ENCODE data around the gene OR9I1.

The OR9I1 gene, protein sequence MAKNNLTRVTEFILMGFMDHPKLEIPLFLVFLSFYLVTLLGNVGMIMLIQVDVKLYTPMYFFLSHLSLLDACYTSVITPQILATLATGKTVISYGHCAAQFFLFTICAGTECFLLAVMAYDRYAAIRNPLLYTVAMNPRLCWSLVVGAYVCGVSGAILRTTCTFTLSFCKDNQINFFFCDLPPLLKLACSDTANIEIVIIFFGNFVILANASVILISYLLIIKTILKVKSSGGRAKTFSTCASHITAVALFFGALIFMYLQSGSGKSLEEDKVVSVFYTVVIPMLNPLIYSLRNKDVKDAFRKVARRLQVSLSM

DNA sequence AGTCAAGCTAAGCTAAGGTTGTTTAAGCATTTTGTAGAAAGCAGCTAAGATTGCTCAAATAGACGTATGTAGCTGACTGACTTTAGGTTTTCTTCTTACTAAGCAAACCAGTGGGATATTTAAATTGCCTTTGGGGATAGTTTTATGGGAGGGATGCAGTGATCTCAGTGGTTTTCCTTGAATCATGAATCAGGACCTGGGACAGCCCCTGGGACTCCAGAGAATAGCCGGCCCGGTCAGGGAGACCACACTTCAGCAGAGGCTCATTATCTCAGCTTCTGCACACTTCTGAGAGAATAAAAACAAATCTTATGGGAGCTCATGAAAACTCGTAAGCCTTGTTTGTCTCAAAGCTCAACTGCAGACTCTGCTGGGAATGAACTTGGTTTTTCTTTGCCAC lies at the start of gene OR9I1:
Gene OR9I1, minus strand, starts transcription at position 62 of the 400 bp plus-strand sequence. CDS start 6,086 bp downstream, outside the sequence.
- DNase-seq, result no peak

DNA sequence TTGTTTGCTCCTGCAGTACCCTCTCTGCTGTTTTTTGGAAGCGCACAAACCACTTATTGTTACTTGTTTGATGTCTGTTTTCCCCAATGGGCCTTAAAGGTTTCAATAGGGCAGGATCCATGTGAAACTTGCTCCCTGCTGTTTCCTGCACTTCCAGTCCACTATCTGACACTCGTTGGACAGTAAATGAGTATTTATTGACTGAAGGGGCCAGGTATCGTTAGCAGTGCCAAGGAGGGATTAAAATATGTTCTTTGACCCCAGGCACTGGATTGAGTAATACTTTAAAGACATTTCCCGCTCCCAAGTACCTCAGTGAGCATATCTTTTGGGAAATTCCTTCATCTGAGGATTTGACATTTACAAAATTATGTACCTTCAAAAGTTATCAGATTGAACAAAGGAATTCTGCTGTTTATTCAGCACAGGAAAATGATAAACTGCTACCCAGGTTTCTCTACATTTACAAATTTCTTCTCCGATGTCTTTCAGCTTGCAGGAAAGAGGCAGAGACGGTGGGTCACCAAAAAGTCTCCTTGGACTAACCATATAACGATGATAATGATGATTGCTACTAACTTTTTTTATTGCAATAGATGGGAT lies 40.3 kb upstream of the OR9I1 start:
- DNase-seq, result no peak

DNA sequence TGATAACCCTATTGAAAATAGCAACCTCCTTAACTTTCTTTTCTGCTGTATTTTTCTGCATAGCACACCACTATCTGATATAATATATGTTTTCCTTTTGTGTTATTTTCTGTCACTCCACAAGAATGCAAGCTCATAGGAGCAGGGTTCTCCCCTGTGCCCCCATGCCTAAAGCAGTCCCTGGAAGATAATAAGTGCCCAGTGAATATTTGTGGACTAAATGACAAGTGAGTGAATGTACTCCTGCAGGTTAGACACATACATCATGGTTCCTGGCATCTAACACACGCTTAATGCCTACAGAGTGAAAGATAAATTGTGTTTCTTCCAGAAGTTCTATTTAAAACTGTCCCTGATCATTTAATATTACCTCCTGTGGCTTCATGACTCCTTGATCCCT lies 39.7 kb upstream of the OR9I1 start:
- DNase-seq, result no peak

DNA sequence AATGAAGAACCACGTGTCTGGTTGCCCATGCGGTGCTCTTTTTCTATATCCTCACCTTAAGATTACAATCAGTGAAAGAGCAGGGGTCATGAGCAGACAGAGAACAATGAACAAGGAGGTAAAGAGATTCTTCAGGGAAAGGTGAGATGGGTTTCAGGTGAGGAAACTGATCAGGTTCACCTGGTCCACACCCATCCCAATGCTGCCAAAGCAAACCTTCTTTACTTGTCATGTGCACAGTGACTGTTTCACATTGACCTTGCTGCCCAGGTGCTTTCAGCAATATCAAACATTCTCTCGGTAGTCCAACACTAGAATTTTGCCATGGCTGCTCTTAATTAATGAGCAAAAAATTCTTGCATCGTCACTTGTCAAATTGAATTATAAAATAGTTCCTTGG lies 39.1 kb upstream of the OR9I1 start:
- no peak for DNase-seq

DNA sequence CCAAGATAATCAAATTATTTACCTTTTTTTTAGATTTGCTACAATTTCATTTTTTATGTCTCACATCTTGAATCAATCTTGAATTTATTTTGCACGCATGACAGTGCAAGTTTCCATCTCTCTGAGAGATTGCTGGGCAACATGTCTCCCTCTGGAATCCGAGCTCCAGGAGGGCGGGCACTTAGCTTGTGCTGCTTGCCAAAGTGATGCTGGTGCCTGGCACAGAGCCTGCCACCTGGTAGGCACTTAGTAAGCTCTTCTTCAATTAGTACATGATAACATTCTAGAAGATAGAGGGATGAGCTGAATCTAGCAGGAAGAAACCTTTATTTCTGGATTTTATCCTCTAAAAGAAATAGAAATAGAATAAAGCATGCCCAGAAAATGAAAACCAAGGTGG lies 27.5 kb upstream of the OR9I1 start:
- DNase-seq, result no peak

DNA sequence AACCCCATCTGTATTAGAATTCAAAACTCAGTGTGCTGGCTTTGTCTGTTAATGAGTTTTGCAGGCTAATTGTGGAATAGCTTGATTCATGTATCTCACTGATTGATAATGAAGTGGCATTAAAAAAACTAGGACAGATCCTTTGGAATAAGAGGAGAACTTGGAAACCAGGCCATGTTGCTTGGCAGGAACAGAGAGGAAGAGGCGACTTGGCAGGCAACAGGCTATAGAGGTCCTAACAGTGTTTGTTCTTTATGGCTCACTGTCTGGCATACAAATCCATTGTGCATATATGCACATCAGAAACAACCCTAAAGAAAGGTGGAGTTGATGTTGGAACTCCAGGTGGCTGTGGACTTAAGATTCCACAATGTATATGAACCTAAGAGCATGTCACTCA lies 17.4 kb upstream of the OR9I1 start:
- DNase-seq, result no peak

DNA sequence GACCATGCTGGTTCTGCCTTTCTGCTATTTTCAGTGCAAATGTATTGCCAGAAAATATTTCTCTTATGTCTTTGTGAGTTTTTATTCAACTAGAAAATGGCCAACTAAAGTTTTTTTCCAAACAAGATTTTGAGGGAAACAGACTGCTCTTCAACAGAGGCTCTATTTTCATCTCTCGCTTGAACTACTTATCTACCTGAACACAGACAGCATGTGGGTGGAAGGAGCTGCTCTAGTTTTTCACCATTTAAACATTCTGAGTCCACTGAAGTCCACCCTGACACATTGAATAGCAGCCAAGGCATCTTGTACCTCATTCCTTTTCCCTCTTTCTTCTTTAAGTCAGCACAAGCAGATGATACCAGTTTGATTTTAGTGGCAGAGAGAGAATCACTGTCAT lies 9.8 kb upstream of the OR9I1 start:
- no peak for DNase-seq

DNA sequence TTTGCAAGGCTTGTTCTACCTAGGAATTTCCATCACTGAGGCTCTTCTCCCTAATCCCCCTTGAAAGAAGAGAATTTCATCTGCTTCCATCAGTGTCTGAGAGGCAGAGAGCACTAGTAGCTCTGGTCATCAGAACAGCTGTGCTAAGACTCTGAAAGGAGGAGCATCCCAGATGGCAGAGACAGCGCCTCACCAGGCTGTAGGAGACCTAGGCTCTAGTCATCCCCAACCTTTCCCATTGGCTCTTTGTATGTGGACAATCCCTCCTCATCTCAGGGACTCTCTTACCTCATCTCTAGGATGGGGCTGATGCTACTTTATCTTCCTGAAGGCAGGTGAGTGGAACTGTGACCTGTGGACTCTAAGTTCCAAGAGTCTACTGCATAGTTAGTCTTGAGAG lies 8.8 kb upstream of the OR9I1 start:
- no peak for DNase-seq

DNA sequence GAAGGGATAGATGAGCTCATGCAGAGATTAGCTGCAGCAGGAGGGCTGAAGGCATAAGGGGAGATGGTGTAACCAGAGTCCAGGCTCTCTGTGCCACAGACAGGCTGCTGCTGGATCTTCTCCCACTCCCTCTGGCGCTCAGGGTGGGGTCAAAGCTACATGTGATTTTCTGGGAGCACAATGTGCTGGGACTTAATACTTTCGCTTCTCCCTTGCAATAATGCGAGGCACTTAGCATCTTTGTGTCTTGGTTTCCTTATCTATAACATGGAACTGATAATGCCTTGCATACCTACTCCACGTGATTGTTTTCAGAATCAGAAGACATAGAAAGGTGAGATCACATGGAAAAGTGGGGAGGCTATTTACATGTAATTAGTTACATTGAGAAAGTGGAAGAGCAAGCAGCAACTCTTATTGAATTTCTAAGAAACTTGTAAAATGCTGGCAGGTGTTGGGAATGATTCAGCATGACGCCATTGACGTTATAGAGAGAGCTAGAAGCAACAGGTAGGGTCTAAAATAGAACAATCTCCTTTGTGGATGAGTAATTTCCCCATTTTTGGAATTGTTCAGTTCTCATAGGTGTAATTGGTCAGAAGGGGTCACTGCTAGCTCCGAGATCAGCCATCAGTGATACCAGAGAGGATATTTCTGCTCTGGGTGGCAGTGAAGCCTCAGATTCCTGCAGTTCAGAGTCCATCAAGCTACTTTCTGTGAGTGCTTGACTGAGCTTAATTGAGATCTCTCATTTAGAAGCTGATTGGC lies 8.2 kb upstream of the OR9I1 start:
- no peak for DNase-seq

DNA sequence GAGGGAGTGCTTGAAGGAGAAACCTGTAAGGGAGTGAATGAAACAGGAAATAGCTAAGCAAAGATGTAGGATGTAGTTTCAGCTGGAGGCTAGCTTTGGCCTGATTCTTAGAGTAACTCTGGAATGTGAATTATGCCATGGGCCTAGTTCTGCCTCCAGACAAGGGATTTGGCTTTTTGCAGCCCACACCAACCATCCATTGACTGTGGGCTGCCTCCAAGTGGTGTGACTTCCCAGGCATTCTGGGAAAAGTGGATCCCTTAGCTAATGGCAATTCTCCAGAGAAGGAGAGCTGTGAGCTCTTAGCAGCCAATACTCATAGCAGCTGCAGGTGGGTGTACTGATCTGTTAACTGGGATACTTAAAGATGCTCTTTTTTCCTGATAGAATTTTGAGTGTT lies 2.0 kb upstream of the OR9I1 start:
- no peak for DNase-seq

DNA sequence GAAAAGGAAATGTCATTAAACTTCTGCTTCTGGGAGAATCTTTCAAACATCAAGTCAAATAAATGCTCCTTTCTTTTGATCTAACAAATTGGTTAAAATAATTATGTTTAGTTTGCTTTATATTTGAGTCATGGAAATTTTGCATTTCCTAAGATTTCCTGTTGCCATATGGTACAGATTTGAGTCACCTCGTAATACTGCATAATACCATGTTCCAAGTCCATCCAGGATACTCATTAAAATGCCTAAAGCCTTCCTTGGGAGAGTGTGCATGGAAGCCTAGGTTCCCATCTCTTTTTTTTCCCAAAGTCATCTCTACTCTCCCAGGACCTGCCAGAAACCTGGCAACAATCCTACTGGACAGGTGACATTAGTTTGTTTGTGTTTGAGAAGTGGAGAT lies 4.2 kb downstream of the OR9I1 start:
- DNase-seq, result no peak

DNA sequence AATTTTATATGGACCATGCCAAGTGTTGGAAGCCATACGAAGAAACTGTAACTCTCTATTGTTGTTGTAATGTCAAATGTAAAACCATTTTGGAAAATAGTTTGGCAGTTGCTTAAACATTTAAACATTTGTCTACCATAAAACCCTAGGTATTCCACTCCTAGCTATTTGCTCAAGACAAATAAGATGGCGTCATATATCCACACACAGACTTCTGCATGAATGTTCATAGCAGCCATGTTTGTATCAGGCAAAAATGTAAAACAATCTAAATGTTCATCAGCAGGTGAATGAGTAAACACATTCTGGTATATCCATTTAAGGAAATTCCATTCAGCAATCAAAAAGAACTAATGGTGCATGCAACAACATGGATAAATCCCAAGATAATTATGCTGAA lies 27.9 kb downstream of the OR9I1 start:
- DNase-seq, result no peak

DNA sequence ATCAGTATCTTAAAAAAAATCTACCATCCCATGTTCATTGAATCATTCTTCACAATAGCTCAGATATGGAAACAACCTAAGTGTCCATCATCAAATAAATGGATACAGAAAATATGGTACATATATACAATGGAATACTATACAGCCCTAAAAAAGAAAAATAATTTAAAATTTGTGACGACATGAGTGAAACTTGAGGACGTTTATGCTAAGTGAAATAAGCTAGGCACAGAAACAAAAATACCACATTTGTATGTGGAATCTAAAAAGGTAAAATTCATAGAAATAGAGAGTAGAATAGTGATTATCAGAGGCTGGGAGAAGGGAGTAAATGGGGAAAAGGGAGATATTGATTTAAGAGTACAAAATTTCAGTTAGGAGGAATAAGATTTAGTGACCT lies 38.8 kb downstream of the OR9I1 start:
- no peak for DNase-seq

DNA sequence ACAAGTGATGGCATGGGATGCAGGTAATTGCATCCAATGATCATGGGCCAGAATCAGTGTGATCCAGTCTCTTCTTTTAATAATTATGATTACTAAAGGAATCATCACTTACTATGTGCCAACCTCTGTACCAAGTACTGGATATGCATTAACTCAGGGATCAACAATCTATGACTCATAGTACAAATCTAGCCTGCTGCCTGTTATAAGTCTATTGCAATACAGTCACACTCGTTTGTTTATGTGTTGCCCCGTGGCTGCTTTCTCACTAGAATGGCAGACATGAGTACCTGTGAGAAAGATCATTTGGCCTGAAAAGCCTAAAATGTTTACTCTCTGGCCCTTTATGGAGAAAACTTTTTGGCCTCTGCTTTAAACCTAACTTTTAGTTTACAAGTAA lies 49.5 kb downstream of the OR9I1 start:
- DNase-seq, result no peak

DNA sequence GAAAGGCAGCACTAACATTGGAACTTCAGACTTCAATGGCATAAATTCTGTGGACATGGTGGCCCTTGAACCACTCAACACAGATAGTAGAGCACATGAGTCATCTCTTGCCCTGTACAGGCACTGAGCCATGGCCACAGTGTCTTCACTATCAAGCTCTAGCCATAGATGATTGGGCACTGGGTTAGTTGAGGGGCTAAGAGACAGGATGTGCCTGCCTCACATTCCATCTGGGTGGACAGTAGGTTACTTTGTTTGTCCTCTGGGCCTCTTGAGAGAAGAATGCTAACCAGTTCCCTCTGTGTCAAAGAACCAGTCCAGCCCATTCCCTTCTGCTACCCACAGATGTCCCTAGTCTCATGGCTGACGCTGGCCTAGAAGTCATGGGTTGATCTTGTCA lies 54.7 kb downstream of the OR9I1 start:
- no peak for DNase-seq

DNA sequence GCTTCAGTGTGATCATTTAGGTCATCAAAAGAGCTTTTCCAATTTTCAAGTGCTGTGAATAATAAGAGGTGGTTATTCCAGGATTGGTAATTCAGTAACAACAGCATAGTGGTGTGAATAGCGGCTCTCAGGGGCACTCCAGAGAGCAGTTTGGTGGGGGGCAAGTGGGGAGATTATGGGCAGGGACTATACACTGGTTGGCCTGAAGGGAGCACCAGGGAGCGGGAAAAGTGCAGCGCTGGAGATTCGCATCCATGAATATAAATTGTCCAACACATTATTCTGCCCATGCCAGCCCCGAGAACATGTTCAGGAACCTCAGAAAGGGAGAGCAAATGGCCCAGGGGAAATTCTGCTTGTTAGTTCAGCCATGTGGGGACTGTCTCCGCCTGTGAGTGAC lies 56.7 kb downstream of the OR9I1 start:
- no peak for DNase-seq

DNA sequence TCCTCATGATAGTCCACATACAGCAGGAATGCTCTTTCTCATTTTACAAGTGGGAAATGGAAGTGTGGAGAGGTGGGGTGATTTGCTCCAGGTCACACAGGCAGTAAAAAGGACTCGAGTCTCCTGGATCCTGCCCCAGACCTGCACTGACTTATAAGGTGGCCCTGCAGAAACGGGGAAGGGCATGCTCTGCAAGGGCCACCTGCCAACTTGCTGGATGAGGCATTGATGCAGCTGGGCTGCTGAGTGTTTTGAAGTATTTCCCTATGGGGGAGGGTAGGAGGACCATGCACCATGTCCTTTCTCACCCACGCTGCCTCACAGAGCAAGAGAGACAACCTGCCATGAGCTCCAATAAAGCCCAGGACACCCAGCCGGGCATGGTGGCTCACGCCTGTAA lies 57.6 kb downstream of the OR9I1 start:
- DNase-seq, result no peak

All from inflammatory macrophage treated with lipopolysaccharide for 4 hours (primary cell).